Esophagus squamous epithelium (tissue), 4 donors: Measurements from ENCODE around the gene NRXN2.

ENCODE experiments used
- POLR2A ChIP-seq, 4 donors: fragments of 450-650 bp; IDR thresholded peaks; one replicate each; pipeline ENCODE4 v1.6.1; 2017; ENCODE audit warnings: antibody characterized with exemption in 4 of 4, mild to moderate bottlenecking in 4 of 4, moderate library complexity in 3 of 4
- TF ChIP-seq, protein P1 (sequence below), 6 experiments: fragments of 450-650 bp in 4 of 6; fragments of 200-600 bp in 2 of 6; sonication (generic) in 2 of 6; IDR thresholded peaks; one replicate each; pipeline ENCODE4 v1.5.1; 2016 to 2019; ENCODE audit warnings: antibody characterized with exemption in 6 of 6, mild to moderate bottlenecking in 4 of 6, moderate library complexity in 4 of 6

DNA sequence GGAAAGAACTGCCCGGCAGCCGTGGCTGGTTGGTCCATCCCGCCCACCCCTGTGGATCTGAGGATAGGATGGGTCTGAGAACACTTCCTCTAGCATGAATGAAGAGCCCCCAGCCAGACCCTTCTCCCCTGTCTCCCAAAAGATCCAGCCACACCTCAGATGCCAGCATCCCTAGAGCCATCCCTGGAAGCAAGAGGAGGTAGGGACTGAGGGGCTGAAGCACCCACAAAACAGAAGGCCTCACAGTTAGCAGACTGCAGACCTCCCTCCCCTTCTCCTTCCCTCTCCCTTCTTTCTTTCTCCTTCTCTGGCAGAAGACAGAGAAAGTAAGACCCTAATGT, 1.7 kb downstream of the NRXN2 start:
- TF ChIP-seq, protein P1, sequence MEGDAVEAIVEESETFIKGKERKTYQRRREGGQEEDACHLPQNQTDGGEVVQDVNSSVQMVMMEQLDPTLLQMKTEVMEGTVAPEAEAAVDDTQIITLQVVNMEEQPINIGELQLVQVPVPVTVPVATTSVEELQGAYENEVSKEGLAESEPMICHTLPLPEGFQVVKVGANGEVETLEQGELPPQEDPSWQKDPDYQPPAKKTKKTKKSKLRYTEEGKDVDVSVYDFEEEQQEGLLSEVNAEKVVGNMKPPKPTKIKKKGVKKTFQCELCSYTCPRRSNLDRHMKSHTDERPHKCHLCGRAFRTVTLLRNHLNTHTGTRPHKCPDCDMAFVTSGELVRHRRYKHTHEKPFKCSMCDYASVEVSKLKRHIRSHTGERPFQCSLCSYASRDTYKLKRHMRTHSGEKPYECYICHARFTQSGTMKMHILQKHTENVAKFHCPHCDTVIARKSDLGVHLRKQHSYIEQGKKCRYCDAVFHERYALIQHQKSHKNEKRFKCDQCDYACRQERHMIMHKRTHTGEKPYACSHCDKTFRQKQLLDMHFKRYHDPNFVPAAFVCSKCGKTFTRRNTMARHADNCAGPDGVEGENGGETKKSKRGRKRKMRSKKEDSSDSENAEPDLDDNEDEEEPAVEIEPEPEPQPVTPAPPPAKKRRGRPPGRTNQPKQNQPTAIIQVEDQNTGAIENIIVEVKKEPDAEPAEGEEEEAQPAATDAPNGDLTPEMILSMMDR (IDR thresholded peaks at IDR 0.05) = no peak
- no peak for TF ChIP-seq POLR2A (IDR thresholded peaks at IDR 0.05)
